Stimulated activated naive CD8-positive, alpha-beta T cell treated with anti-CD3 and anti-CD28 coated beads, Interleukin-15, Interleukin-2, amounts not matched to agents 100 U/mL and 50 U/mL, for 24 hours (primary cell): ENCODE data around the gene TPMT.

ENCODE experiments used
- ATAC-seq: fragments of 150-1000 bp; cut with Tn5 transposase; one replicate; pipeline ENCODE4 v1.10.0; 2021
- DNase-seq: peaks from one replicate; pipeline ENCODE4 v3.0.0; 2021

The TPMT gene

GRCh38 chr6:18115356-18115755, 39.5 kb downstream of the TPMT start:
- ATAC-seq: peak; percentile 88
- peak; percentile 10 for DNase-seq

- DNase-seq (no peak), ATAC-seq (no peak)
Observed at GRCh38 chr6:18110162-18110561, 44.7 kb downstream of the TPMT start.

GRCh38 chr6:18107061-18107460, 47.8 kb downstream of the TPMT start:
- no peak for DNase-seq
- no peak for ATAC-seq

- DNase-seq: no peak
- ATAC-seq: no peak
Observed at GRCh38 chr6:18102783-18103509, 51.9 kb downstream of the TPMT start.

- ATAC-seq (no peak), DNase-seq (no peak)
Observed at GRCh38 chr6:18101873-18102272, 53.0 kb downstream of the TPMT start.

- no peak for DNase-seq
Observed at GRCh38 chr6:18101271-18101670, 53.6 kb downstream of the TPMT start.

GRCh38 chr6:18100296-18100695, 54.6 kb downstream of the TPMT start:
- DNase-seq: no peak
- ATAC-seq: no peak

More at GRCh38 chr6:18101271-18101670, 53.6 kb downstream of the TPMT start:
- ATAC-seq: no peak

GRCh38 chr6:18099511-18099910, 55.4 kb downstream of the TPMT start:
- no peak for DNase-seq
- no peak for ATAC-seq

- no peak for DNase-seq
- no peak for ATAC-seq
Observed at GRCh38 chr6:18096423-18096822, 58.5 kb downstream of the TPMT start.

GRCh38 chr6:18091382-18091781, 63.5 kb downstream of the TPMT start:
- no peak for ATAC-seq

GRCh38 chr6:18090349-18090786, 64.5 kb downstream of the TPMT start:
- DNase-seq (no peak), ATAC-seq (no peak)

More at GRCh38 chr6:18091382-18091781, 63.5 kb downstream of the TPMT start:
- no peak for DNase-seq

- ATAC-seq (no peak), DNase-seq (no peak)
Observed at GRCh38 chr6:18088419-18089296, 66.2 kb downstream of the TPMT start.

GRCh38 chr6:18087396-18088165, 67.3 kb downstream of the TPMT start:
- no peak for DNase-seq
- ATAC-seq: no peak

GRCh38 chr6:18081025-18081668, 73.7 kb downstream of the TPMT start:
- no peak for ATAC-seq
- no peak for DNase-seq

- ATAC-seq (no peak), DNase-seq (no peak)
Observed at GRCh38 chr6:18080544-18080943, 74.3 kb downstream of the TPMT start.

GRCh38 chr6:18078866-18079265, 76.0 kb downstream of the TPMT start:
- DNase-seq (no peak), ATAC-seq (no peak)
